Kidney (tissue), 14 donors: Measurements from ENCODE around the gene WFDC2. TPM values are rescaled to one million over a fixed set of nuclear protein-coding genes. Genes with fewer than 3 reads are reported as not detected.

Experiments used
- DNase-seq, 5 donors: peaks; one replicate each; pipeline ENCODE4 v3.0.0-alpha.2; 2013 to 2020
- FAIRE-seq: peaks from 2 replicates; lab custom pipeline; 2012; peaks lifted over from hg19 to GRCh38; lab: Jason Lieb, UNC
- H3K27ac ChIP-seq, 2 donors: one replicate each; pipeline ENCODE4 v1.7.0; 2013; ENCODE audit warnings: low read depth in 2 of 2, low read length in 2 of 2, inconsistent platforms in 1 of 2
- H3K27me3 ChIP-seq: one replicate; pipeline ENCODE4 v1.7.1; 2013; ENCODE audit warnings: low read length, inconsistent platforms; ENCODE audit not compliant: control insufficient read depth, insufficient read depth
- H3K36me3 ChIP-seq, 3 donors: one replicate each; pipeline versions ENCODE4 v1.7.0 to v1.7.1; 2013; ENCODE audit warnings: low read length in 3 of 3, control low read depth in 1 of 3, inconsistent platforms in 1 of 3; ENCODE audit not compliant: insufficient read depth in 3 of 3, control insufficient read depth in 2 of 3
- H3K4me1 ChIP-seq, 3 donors: one replicate each; pipeline versions ENCODE4 v1.7.0 to v1.7.1; 2013; ENCODE audit warnings: low read length in 3 of 3, inconsistent platforms in 1 of 3, low read depth in 1 of 3; ENCODE audit not compliant: control insufficient read depth in 2 of 3, insufficient read depth in 2 of 3
- H3K4me3 ChIP-seq, 3 donors: one replicate each; pipeline versions ENCODE4 v1.7.0 to v1.8.1; 2013; ENCODE audit warnings: low read length in 3 of 3, control low read depth in 1 of 3, inconsistent platforms in 1 of 3
- H3K9ac ChIP-seq, 3 donors: one replicate each; pipeline versions ENCODE4 v1.7.0 to v1.7.1; 2013; ENCODE audit warnings: low read length in 3 of 3, control low read depth in 1 of 3, inconsistent platforms in 1 of 3
- H3K9me3 ChIP-seq, 3 donors: one replicate each; pipeline versions ENCODE4 v1.7.0 to v1.7.1; 2013; ENCODE audit warnings: low read length in 3 of 3, control low read depth in 1 of 3, inconsistent platforms in 1 of 3; ENCODE audit not compliant: control insufficient read depth in 2 of 3, insufficient read depth in 1 of 3
- CTCF ChIP-seq: IDR thresholded peaks from 3 replicates; pipeline ENCODE4 v1.5.1; 2012; ENCODE audit warnings: mild to moderate bottlenecking, moderate library complexity, borderline replicate concordance; ENCODE audit not compliant: insufficient read depth; ENCODE audit errors: extremely low read depth
- intact Hi-C: fragments of 100-400 bp; cut with DNase I; formaldehyde crosslinking; loops from one replicate; pipeline ENCODE4 v1.11.1; 2022
- polyA plus RNA-seq: library from polyadenylated mRNA; stranded (reverse); fragments of 350-450 nt; fragmentation: Illumina TruSeq; extraction: RNeasy Lipid Tissue Mini Kit (QIAGEN cat#74804); gene quantifications from one replicate; pipeline ENCODE4 v1.2.3, GENCODE V29; 2014; ENCODE audit warnings: low read depth, low replicate concordance; ENCODE audit not compliant: insufficient read depth
- total RNA-seq: library from RNA; stranded (reverse); fragmentation: NEBNext Ultra II Directional; extraction: Animal tissue kit (Norgen Biotek cat#: 25700); gene quantifications from one replicate; pipeline ENCODE4 v1.2.1, GENCODE V29; 2021
- donor health status: control.
- donor health status: control.
- donor health status: control.
- donor health status: control.
- donor health status: control.
- donor health status: DM: yes; HTN: yes; CAD: no.
- donor health status: Normal renal cell carcinoma (clear cell type).

WFDC2 gene
- total and polyA plus RNA-seq, 2 donors from 2014 or later = 1,908 to 2,874 TPM

GRCh38 chr20:45427236-45428149, 42.1 kb upstream of the WFDC2 start:
- H3K9ac ChIP-seq = no peak overlapping the region
- FAIRE-seq (no peak), DNase-seq (no peak)
- no peaks in the 10 kb centered on the region for H3K9me3 ChIP-seq
- no peaks in the 10 kb centered on the region for H3K27me3 ChIP-seq
- H3K4me3 ChIP-seq = no peak overlapping the region
- no peak overlapping the region for H3K27ac ChIP-seq
- peaks cover 0 to 7% (median 5%) of the 10 kb centered on the region in 3 donors for H3K36me3 ChIP-seq
- intact Hi-C loops = no loop called here
- TF ChIP-seq CTCF = no peak
- no peaks in the 10 kb centered on the region for H3K4me1 ChIP-seq

- Histone ChIP-seq H3K9ac (no peak overlapping the region), H3K9me3 (no peaks in the 10 kb centered on the region), H3K27me3 (no peaks in the 10 kb centered on the region), H3K4me3 (no peak overlapping the region), H3K27ac (no peak overlapping the region), H3K36me3 (no peaks in the 10 kb centered on the region), H3K4me1 (no peaks in the 10 kb centered on the region)
- no peak for TF ChIP-seq CTCF
- intact Hi-C loops = loop anchor here (10.0 kb wide), 1 partner anchor 55 kb away; the partner anchor contains the start of gene TP53TG5
- DNase-seq (no peak), FAIRE-seq (no peak)
Measured at GRCh38 chr20:45429618-45430017, 39.9 kb upstream of the WFDC2 start.

- DNase-seq = no peak
- Histone ChIP-seq H3K9ac (no peak overlapping the region), H3K4me1 (no peaks in the 10 kb centered on the region), H3K9me3 (no peaks in the 10 kb centered on the region), H3K36me3 (no peaks in the 10 kb centered on the region), H3K27ac (no peak overlapping the region), H3K27me3 (no peaks in the 10 kb centered on the region), H3K4me3 (no peak overlapping the region)
- FAIRE-seq = no peak
- no peak for TF ChIP-seq CTCF
- intact Hi-C loops = loop anchor here (10.0 kb wide), 1 partner anchor 57 kb away; the partner anchor contains the start of gene TP53TG5
Measured at GRCh38 chr20:45432294-45432693, 37.3 kb upstream of the WFDC2 start.
